ENCODE measurements around the gene CD74. TPM values are rescaled to one million over a fixed set of nuclear protein-coding genes. Genes with fewer than 3 reads are reported as not detected.

CD74 gene
- total and polyA plus RNA-seq, 4 donors, result 176 to 327 (median 257) TPM

DNA sequence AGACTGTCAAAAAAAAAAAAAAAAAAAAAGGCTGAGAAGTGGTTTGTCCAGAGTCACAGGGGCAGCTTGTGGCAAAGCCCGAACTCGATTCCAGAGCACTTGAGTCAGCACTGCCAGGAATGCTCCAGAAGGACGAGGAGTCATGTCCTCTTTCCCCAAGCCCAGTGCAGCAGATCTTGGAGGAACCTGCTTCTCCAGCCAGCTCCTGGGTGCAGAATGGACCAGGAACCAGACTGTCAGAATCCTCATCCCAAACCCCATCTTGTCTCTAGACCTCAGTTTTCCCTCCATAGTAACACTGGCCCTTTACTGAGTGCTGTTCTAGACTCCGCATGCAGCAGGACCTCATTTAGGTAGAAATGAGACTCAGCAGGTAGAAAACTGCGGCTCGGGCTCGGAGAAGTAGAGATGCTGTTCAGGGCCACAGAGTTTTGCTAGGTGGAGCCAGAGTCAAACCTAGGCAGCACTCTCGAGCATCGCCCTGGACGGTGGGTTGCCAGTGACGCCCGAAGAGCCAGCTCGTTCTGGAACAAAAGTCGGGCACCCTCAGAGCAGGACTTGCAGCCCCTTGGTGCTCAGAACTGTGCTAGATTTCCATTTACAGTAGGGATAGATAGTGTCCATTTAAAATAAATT is 15.4 kb downstream of the CD74 start:
- H3K27ac ChIP-seq (ENCODE audit: low read depth in 1 of 2, low read length in 2 of 2), result no peak overlapping the region
- H3K27me3 ChIP-seq (ENCODE audit: control insufficient read depth in 4 of 4, insufficient read depth in 4 of 4, low read length in 3 of 4), result no peaks in the 10 kb centered on the region
- WGBS, result 95% methylated on average over 14 of the region's 14 CpGs
- DNase-seq (ENCODE audit: low spot score), result no peak
- no peaks in the 10 kb centered on the region for H3K9me3 ChIP-seq (ENCODE audit: control insufficient read depth in 4 of 4, low read length in 3 of 4)
- H3K36me3 ChIP-seq (ENCODE audit: control insufficient read depth in 4 of 4, insufficient read depth in 3 of 4, low read depth in 1 of 4, low read length in 3 of 4), result peaks cover 9 to 63% (median 31%) of the 10 kb centered on the region in 4 donors
- no peak overlapping the region for H3K4me3 ChIP-seq (ENCODE audit: low read depth in 1 of 3, low read length in 3 of 3)
- H3K9ac ChIP-seq (ENCODE audit: low read depth in 1 of 2, low read length in 2 of 2), result no peak overlapping the region
- H3K4me1 ChIP-seq (ENCODE audit: control insufficient read depth in 4 of 4, insufficient read depth in 4 of 4, low read length in 3 of 4), result no peaks in the 10 kb centered on the region
- TF ChIP-seq, protein P1, sequence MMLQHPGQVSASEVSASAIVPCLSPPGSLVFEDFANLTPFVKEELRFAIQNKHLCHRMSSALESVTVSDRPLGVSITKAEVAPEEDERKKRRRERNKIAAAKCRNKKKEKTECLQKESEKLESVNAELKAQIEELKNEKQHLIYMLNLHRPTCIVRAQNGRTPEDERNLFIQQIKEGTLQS (IDR thresholded peaks at IDR 0.05), result no peak

DNA sequence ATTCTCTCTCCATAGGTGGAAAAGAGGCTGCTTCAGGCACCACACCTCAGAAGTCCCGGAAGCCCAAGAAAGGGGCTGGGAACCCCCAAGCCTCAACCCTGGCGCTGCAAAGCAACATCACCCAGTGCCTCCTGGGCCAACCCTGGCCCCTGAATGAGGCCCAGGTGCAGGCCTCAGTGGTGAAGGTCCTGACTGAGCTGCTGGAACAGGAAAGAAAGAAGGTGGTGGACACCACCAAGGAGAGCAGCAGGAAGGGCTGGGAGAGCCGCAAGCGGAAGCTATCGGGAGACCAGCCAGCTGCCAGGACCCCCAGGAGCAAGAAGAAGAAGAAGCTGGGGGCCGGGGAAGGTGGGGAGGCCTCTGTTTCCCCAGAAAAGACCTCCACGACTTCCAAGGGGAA is 16.4 kb downstream of the CD74 start:
- Histone ChIP-seq H3K4me3 (ENCODE audit: low read depth in 1 of 3, low read length in 3 of 3) (no peak overlapping the region), H3K9ac (ENCODE audit: low read depth in 1 of 2, low read length in 2 of 2) (no peak overlapping the region), H3K27me3 (ENCODE audit: control insufficient read depth in 4 of 4, insufficient read depth in 4 of 4, low read length in 3 of 4) (no peaks in the 10 kb centered on the region), H3K9me3 (ENCODE audit: control insufficient read depth in 4 of 4, low read length in 3 of 4) (no peaks in the 10 kb centered on the region), H3K4me1 (ENCODE audit: control insufficient read depth in 4 of 4, insufficient read depth in 4 of 4, low read length in 3 of 4) (no peaks in the 10 kb centered on the region), H3K36me3 (ENCODE audit: control insufficient read depth in 4 of 4, insufficient read depth in 3 of 4, low read depth in 1 of 4, low read length in 3 of 4) (peaks cover 15 to 67% (median 32%) of the 10 kb centered on the region in 4 donors), H3K27ac (ENCODE audit: low read depth in 1 of 2, low read length in 2 of 2) (no peak overlapping the region)
- 96% methylated on average over 7 of the region's 7 CpGs for WGBS
- TF ChIP-seq JUND (IDR thresholded peaks at IDR 0.05), result no peak
- no peak for TF ChIP-seq FOXA2 (IDR thresholded peaks at IDR 0.05)
- TF ChIP-seq, protein P2, sequence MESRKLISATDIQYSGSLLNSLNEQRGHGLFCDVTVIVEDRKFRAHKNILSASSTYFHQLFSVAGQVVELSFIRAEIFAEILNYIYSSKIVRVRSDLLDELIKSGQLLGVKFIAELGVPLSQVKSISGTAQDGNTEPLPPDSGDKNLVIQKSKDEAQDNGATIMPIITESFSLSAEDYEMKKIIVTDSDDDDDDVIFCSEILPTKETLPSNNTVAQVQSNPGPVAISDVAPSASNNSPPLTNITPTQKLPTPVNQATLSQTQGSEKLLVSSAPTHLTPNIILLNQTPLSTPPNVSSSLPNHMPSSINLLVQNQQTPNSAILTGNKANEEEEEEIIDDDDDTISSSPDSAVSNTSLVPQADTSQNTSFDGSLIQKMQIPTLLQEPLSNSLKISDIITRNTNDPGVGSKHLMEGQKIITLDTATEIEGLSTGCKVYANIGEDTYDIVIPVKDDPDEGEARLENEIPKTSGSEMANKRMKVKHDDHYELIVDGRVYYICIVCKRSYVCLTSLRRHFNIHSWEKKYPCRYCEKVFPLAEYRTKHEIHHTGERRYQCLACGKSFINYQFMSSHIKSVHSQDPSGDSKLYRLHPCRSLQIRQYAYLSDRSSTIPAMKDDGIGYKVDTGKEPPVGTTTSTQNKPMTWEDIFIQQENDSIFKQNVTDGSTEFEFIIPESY (IDR thresholded peaks at IDR 0.05), result no peak
- TF ChIP-seq, protein P3, sequence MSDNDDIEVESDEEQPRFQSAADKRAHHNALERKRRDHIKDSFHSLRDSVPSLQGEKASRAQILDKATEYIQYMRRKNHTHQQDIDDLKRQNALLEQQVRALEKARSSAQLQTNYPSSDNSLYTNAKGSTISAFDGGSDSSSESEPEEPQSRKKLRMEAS (IDR thresholded peaks at IDR 0.05), result no peak
- no peak for TF ChIP-seq RAD21 (IDR thresholded peaks at IDR 0.05)
- TF ChIP-seq GABPA (IDR thresholded peaks at IDR 0.05 in 1 of 2, conservative IDR thresholded peaks at IDR 0.05 in 1 of 2), result no peak
- TF ChIP-seq HNF4A (conservative IDR thresholded peaks at IDR 0.05), result no peak
- TF ChIP-seq FOXA1 (IDR thresholded peaks at IDR 0.05), result no peak
- no peak for TF ChIP-seq RXRA (IDR thresholded peaks at IDR 0.05)
- TF ChIP-seq NR2F2 (IDR thresholded peaks at IDR 0.05), result no peak
- no peak for TF ChIP-seq TAF1 (conservative IDR thresholded peaks at IDR 0.05)
- TF ChIP-seq EGR1 (IDR thresholded peaks at IDR 0.05; ENCODE audit: low read depth in 2 of 2), result no peak
- TF ChIP-seq, protein P4, sequence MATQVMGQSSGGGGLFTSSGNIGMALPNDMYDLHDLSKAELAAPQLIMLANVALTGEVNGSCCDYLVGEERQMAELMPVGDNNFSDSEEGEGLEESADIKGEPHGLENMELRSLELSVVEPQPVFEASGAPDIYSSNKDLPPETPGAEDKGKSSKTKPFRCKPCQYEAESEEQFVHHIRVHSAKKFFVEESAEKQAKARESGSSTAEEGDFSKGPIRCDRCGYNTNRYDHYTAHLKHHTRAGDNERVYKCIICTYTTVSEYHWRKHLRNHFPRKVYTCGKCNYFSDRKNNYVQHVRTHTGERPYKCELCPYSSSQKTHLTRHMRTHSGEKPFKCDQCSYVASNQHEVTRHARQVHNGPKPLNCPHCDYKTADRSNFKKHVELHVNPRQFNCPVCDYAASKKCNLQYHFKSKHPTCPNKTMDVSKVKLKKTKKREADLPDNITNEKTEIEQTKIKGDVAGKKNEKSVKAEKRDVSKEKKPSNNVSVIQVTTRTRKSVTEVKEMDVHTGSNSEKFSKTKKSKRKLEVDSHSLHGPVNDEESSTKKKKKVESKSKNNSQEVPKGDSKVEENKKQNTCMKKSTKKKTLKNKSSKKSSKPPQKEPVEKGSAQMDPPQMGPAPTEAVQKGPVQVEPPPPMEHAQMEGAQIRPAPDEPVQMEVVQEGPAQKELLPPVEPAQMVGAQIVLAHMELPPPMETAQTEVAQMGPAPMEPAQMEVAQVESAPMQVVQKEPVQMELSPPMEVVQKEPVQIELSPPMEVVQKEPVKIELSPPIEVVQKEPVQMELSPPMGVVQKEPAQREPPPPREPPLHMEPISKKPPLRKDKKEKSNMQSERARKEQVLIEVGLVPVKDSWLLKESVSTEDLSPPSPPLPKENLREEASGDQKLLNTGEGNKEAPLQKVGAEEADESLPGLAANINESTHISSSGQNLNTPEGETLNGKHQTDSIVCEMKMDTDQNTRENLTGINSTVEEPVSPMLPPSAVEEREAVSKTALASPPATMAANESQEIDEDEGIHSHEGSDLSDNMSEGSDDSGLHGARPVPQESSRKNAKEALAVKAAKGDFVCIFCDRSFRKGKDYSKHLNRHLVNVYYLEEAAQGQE (IDR thresholded peaks at IDR 0.05), result no peak
- TF ChIP-seq, protein P5, sequence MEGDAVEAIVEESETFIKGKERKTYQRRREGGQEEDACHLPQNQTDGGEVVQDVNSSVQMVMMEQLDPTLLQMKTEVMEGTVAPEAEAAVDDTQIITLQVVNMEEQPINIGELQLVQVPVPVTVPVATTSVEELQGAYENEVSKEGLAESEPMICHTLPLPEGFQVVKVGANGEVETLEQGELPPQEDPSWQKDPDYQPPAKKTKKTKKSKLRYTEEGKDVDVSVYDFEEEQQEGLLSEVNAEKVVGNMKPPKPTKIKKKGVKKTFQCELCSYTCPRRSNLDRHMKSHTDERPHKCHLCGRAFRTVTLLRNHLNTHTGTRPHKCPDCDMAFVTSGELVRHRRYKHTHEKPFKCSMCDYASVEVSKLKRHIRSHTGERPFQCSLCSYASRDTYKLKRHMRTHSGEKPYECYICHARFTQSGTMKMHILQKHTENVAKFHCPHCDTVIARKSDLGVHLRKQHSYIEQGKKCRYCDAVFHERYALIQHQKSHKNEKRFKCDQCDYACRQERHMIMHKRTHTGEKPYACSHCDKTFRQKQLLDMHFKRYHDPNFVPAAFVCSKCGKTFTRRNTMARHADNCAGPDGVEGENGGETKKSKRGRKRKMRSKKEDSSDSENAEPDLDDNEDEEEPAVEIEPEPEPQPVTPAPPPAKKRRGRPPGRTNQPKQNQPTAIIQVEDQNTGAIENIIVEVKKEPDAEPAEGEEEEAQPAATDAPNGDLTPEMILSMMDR (IDR thresholded peaks at IDR 0.05; ENCODE audit: low read depth, low read length, missing input control), result no peak
- DNase-seq (ENCODE audit: low spot score), result no peak
